H1 (cell line): Measurements from ENCODE around the gene SH3GL1. TPM values are rescaled to one million over a fixed set of nuclear protein-coding genes. Genes with fewer than 3 reads are reported as not detected.

ENCODE experiments used
- CTCF ChIA-PET: fragments of 300-600 bp; sonication (Branson Sonifier 250); formaldehyde crosslinking; loops from one replicate; lab custom pipeline; 2021; ENCODE audit not compliant: partially characterized antibody; lab: Charles Lee
- POLR2A ChIA-PET: fragments of 300-600 bp; sonication (Branson Sonifier 250); formaldehyde crosslinking; loops from one replicate; lab custom pipeline; 2021; ENCODE audit warnings: inconsistent platforms; ENCODE audit not compliant: partially characterized antibody; lab: Charles Lee
- DNase-seq, 2 experiments: peaks; one replicate each; pipeline versions ENCODE4 v3.0.0 to v3.0.0-alpha.2; 2010 to 2022; ENCODE audit warnings: low spot score in 2 of 2, low read depth in 1 of 2, mixed read lengths in 1 of 2
- FAIRE-seq: peaks from 2 replicates; lab custom pipeline; 2011; peaks lifted over from hg19 to GRCh38; lab: Jason Lieb, UNC
- H2AFZ ChIP-seq: 2 replicates; pipeline ENCODE4 v1.8.1; 2012; ENCODE audit warnings: low read length, inconsistent platforms
- H2AK5ac ChIP-seq: 2 replicates; pipeline ENCODE4 v1.6.1; 2013; ENCODE audit warnings: low read depth, low read length
- H2BK120ac ChIP-seq: replicated peaks from 2 replicates; pipeline ENCODE3; 2013; ENCODE audit warnings: low read depth, low read length, inconsistent platforms
- H2BK12ac ChIP-seq: 2 replicates; pipeline ENCODE4 v1.6.1; 2013; ENCODE audit warnings: low read depth, low read length
- H2BK15ac ChIP-seq: 2 replicates; pipeline ENCODE4 v1.6.1; 2013; ENCODE audit warnings: low read length
- H2BK20ac ChIP-seq: 2 replicates; pipeline ENCODE4 v1.6.1; 2013; ENCODE audit warnings: low read length
- H2BK5ac ChIP-seq: 2 replicates; pipeline ENCODE4 v1.6.1; 2013; ENCODE audit warnings: low read depth, low read length
- H3K14ac ChIP-seq: 2 replicates; pipeline ENCODE4 v1.6.1; 2013; ENCODE audit warnings: inconsistent platforms; ENCODE audit not compliant: insufficient read length
- H3K18ac ChIP-seq: 2 replicates; pipeline ENCODE4 v1.6.1; 2013; ENCODE audit warnings: low read length; ENCODE audit errors: extremely low read depth
- H3K23ac ChIP-seq: 2 replicates; pipeline ENCODE4 v1.6.1; 2013; ENCODE audit warnings: inconsistent platforms; ENCODE audit not compliant: insufficient read length
- H3K23me2 ChIP-seq: 2 replicates; pipeline ENCODE4 v1.6.1; 2013; ENCODE audit warnings: low read depth, low read length
- H3K27ac ChIP-seq: 2 replicates; pipeline ENCODE4 v1.6.1; 2011; ENCODE audit warnings: low read depth, low read length, inconsistent platforms
- H3K27me3 ChIP-seq, 4 experiments: replicated peaks in 1 of 4; 1 replicate in 1 of 4; 2 replicates in 3 of 4; pipeline versions ENCODE4 v1.6.1 to v1.8.1; 2011 to 2013; ENCODE audit warnings: low read length in 3 of 4, mild to moderate bottlenecking in 3 of 4, inconsistent platforms in 2 of 4, mixed read lengths in 2 of 4, moderate library complexity in 1 of 4; ENCODE audit not compliant: control insufficient read depth in 3 of 4, insufficient read depth in 3 of 4; ENCODE audit errors: extremely low read depth in 1 of 4
- H3K36me3 ChIP-seq, 4 experiments: 2 replicates each; pipeline versions ENCODE4 v1.6.1 to v1.8.1; 2011 to 2013; ENCODE audit warnings: mild to moderate bottlenecking in 4 of 4, low read length in 3 of 4, moderate library complexity in 2 of 4, control low read depth in 1 of 4, inconsistent platforms in 1 of 4; ENCODE audit not compliant: insufficient read depth in 4 of 4, control insufficient read depth in 2 of 4
- H3K4ac ChIP-seq: replicated peaks from 2 replicates; pipeline ENCODE3; 2013; ENCODE audit warnings: low read length, low read depth, mixed read lengths, inconsistent platforms; ENCODE audit not compliant: insufficient read length
- H3K4me1 ChIP-seq, 4 experiments: replicated peaks in 1 of 4; 1 replicate in 1 of 4; 2 replicates in 3 of 4; pipeline versions ENCODE4 v1.6.1 to v1.8.1; 2011 to 2013; ENCODE audit warnings: low read length in 3 of 4, inconsistent platforms in 2 of 4, mixed read lengths in 1 of 4; ENCODE audit not compliant: insufficient read depth in 4 of 4, control insufficient read depth in 3 of 4
- H3K4me2 ChIP-seq, 2 experiments: 2 replicates each; pipeline versions ENCODE4 v1.6.1 to v1.8.1; 2011 to 2013; ENCODE audit warnings: low read depth in 2 of 2, low read length in 2 of 2, control low read depth in 1 of 2, inconsistent platforms in 1 of 2, mild to moderate bottlenecking in 1 of 2; ENCODE audit not compliant: insufficient read depth in 1 of 2
- H3K4me3 ChIP-seq, 4 experiments: fragments of 200-600, 300-600 bp in 1 of 4; sonication (generic), shearing (Covaris generic), sonication (Bioruptor Twin) in 1 of 4; 2 replicates each; pipeline versions ENCODE4 v1.5.1 to v1.8.1; 2011 to 2016; ENCODE audit warnings: low read length in 4 of 4, low read depth in 3 of 4, control low read depth in 2 of 4, inconsistent platforms in 2 of 4, mild to moderate bottlenecking in 2 of 4, mixed read lengths in 1 of 4, moderate library complexity in 1 of 4; ENCODE audit not compliant: insufficient read depth in 2 of 4; ENCODE audit errors: extremely low read depth in 1 of 4
- H3K56ac ChIP-seq: replicated peaks from 2 replicates; pipeline ENCODE3; 2013; ENCODE audit warnings: low read depth, mild to moderate bottlenecking, mixed read lengths, low read length, inconsistent platforms; ENCODE audit not compliant: insufficient read length
- H3K79me1 ChIP-seq: 2 replicates; pipeline ENCODE4 v1.6.1; 2013; ENCODE audit warnings: low read depth, low read length, control low read depth
- H3K79me2 ChIP-seq, 2 experiments: 2 replicates each; pipeline versions ENCODE4 v1.6.1 to v1.8.1; 2012 to 2013; ENCODE audit warnings: low read length in 2 of 2, mild to moderate bottlenecking in 2 of 2, inconsistent platforms in 1 of 2; ENCODE audit not compliant: insufficient read depth in 2 of 2, control insufficient read depth in 1 of 2
- H3K9ac ChIP-seq, 4 experiments: replicated peaks in 1 of 4; 1 replicate in 1 of 4; 2 replicates in 3 of 4; pipeline versions ENCODE4 v1.6.1 to v1.8.1; 2011 to 2013; ENCODE audit warnings: low read depth in 3 of 4, low read length in 3 of 4, control low read depth in 2 of 4, mild to moderate bottlenecking in 2 of 4, moderate library complexity in 2 of 4, inconsistent platforms in 1 of 4; ENCODE audit errors: extremely low read depth in 1 of 4
- H3K9me3 ChIP-seq, 2 experiments: 2 replicates each; pipeline versions ENCODE4 v1.6.1 to v1.8.1; 2012 to 2013; ENCODE audit warnings: mild to moderate bottlenecking in 2 of 2, moderate library complexity in 2 of 2, control low read depth in 1 of 2, inconsistent platforms in 1 of 2, low read depth in 1 of 2, low read length in 1 of 2, mixed read lengths in 1 of 2; ENCODE audit not compliant: insufficient read depth in 2 of 2
- H4K20me1 ChIP-seq, 2 experiments: replicated peaks in 1 of 2; 2 replicates each; pipeline versions ENCODE3 to v1.8.1; 2011 to 2013; ENCODE audit warnings: inconsistent platforms in 2 of 2, low read length in 2 of 2, mild to moderate bottlenecking in 1 of 2; ENCODE audit not compliant: insufficient read depth in 2 of 2, control insufficient read depth in 1 of 2
- H4K5ac ChIP-seq: 2 replicates; pipeline ENCODE4 v1.6.1; 2013; ENCODE audit warnings: low read length, low read depth, mixed read lengths, inconsistent platforms; ENCODE audit not compliant: insufficient read length
- H4K8ac ChIP-seq: 2 replicates; pipeline ENCODE4 v1.8.0; 2013; ENCODE audit warnings: mild to moderate bottlenecking, moderate library complexity, low read length, inconsistent platforms; ENCODE audit not compliant: insufficient read depth; ENCODE audit errors: extremely low read depth
- H4K91ac ChIP-seq: replicated peaks from 2 replicates; pipeline ENCODE3; 2013; ENCODE audit warnings: low read length, mixed read lengths, inconsistent platforms; ENCODE audit not compliant: insufficient read length
- CHD2 ChIP-seq: IDR thresholded peaks from 2 replicates; pipeline ENCODE4 v1.6.1; 2012; ENCODE audit warnings: low read length, improper control_type of control experiment
- EP300 ChIP-seq, 2 experiments: IDR thresholded peaks; 1 replicate in 1 of 2; 2 replicates in 1 of 2; pipeline ENCODE4 v1.6.1; 2011 to 2012; ENCODE audit warnings: low read depth in 2 of 2, low read length in 2 of 2, mild to moderate bottlenecking in 2 of 2, borderline replicate concordance in 1 of 2, inconsistent platforms in 1 of 2, moderate library complexity in 1 of 2
- SP4 ChIP-seq: IDR thresholded peaks from 2 replicates; pipeline ENCODE4 v1.6.1; 2012; ENCODE audit warnings: low read length, inconsistent platforms
- TAF7 ChIP-seq: optimal IDR thresholded peaks from 2 replicates; pipeline ENCODE3; 2011; ENCODE audit warnings: low read depth, mild to moderate bottlenecking, inconsistent platforms, low read length, moderate library complexity, borderline replicate concordance
- WGBS, 2 experiments: shearing (Covaris generic) in 1 of 2; methylation state at CpG; one replicate each; pipeline versions ENCODE4 v1.1.6 to v1.1.7; 2013 to 2015; ENCODE audit warnings: low lambda C conversion rate in 2 of 2, mixed read lengths in 2 of 2, inconsistent platforms in 1 of 2, low coverage in 1 of 2, missing lambda C conversion rate in 1 of 2; ENCODE audit not compliant: insufficient replicate concordance in 2 of 2, insufficient coverage in 1 of 2, insufficient read length in 1 of 2; ENCODE audit errors: extremely low coverage in 1 of 2, missing lambda C conversion rate in 1 of 2; 5-methylcytosine and 5-hydroxymethylcytosine counted together
- polyA plus RNA-seq, 7 experiments: library from polyadenylated mRNA; depleted of rRNA in 3 of 7; stranded (reverse) in 5 of 7; unstranded in 2 of 7; fragments of >200 nt in 5 of 7; fragments of 200-250 nt in 2 of 7; gene quantifications; 1 replicate in 5 of 7; 2 replicates in 1 of 7; 4 replicates in 1 of 7; pipeline versions ENCODE4 v1.2.1 to v1.2.3, GENCODE V29; 2011 to 2013; ENCODE audit warnings: missing spikeins in 2 of 7, mixed read lengths in 2 of 7
- total RNA-seq: library from RNA; stranded (reverse); fragmentation: NEBNext Ultra II Directional; extraction: Animal tissue kit (Norgen Biotek cat#: 25700); gene quantifications from 2 replicates; pipeline ENCODE4 v1.2.1, GENCODE V29; 2021
- TF ChIP-seq, protein P1 (sequence below): IDR thresholded peaks from 2 replicates; pipeline ENCODE4 v1.6.1; 2011; ENCODE audit warnings: low read length, improper control_type of control experiment

The SH3GL1 gene
- total and polyA plus RNA-seq, 2 of the 8 experiments (the other 6 are each of a cell fraction or from before 2014, with no cell fraction given) = 81.5 to 102 TPM

DNA sequence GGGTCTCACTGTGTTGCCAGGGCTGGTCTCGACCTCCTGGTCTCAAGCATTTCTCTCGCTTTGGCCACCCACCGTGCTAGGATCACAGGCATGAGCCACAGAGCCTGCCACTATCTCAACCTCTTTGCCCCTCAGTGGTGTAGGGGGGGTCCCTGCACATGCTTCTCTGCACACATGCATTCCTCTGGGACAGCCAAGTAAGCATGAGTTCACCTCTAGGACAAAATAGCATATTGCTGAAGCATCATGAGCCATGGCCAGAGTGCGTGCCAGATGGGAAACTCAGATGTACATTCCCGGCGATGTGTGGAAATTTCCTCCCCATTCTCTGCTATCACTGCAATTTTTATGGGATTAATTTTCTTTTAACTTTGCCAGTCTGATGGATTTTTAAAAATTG, 25.2 kb upstream of the SH3GL1 start:
- H2AFZ ChIP-seq = no peak overlapping the region
- no peaks in the 10 kb centered on the region for H3K23me2 ChIP-seq
- H3K79me1 ChIP-seq = peaks cover 2% of the 10 kb centered on the region; the same call in 1 of the 2 replicates
- no peak for FAIRE-seq
- WGBS, 2 experiments = 92% methylated on average over 6 of the region's 6 CpGs; no CpG with 5 or more reads in 1 of the 2 experiments
- no peak overlapping the region for H3K9ac ChIP-seq
- H3K4me3 ChIP-seq = no peak overlapping the region
- peaks cover 0 to 19% of the 10 kb centered on the region in 2 experiments; a peak in 1 of 4 replicates for H3K79me2 ChIP-seq
- H3K36me3 ChIP-seq = peaks cover 37 to 84% (median 64%) of the 10 kb centered on the region in 4 experiments
- H3K56ac ChIP-seq = no peak overlapping the region
- no peak overlapping the region for H3K18ac ChIP-seq
- H2AK5ac ChIP-seq = no peak overlapping the region
- H3K27me3 ChIP-seq = no peaks in the 10 kb centered on the region
- ChIA-PET POLR2A (interaction anchor here (49.6 to 58.1 kb wide), 2 partner anchors 1 to 12 kb away, joined by 1590 read pairs; partner anchors contain the start of genes CHAF1A, SH3GL1 and UBXN6), CTCF (no interaction called here)
- H4K8ac ChIP-seq = no peak overlapping the region
- no peak for DNase-seq
- H2BK5ac ChIP-seq = no peak overlapping the region
- no peaks in the 10 kb centered on the region for H3K4me1 ChIP-seq
- no peak overlapping the region for H3K27ac ChIP-seq
- no peak overlapping the region for H3K4me2 ChIP-seq
- H3K23ac ChIP-seq = no peak overlapping the region
- peaks cover 4 to 10% of the 10 kb centered on the region in 2 experiments for H4K20me1 ChIP-seq
- H2BK15ac ChIP-seq = no peak overlapping the region
- H3K4ac ChIP-seq = no peak overlapping the region
- H3K14ac ChIP-seq = no peak overlapping the region
- no peaks in the 10 kb centered on the region for H3K9me3 ChIP-seq
- TF ChIP-seq, protein P1, sequence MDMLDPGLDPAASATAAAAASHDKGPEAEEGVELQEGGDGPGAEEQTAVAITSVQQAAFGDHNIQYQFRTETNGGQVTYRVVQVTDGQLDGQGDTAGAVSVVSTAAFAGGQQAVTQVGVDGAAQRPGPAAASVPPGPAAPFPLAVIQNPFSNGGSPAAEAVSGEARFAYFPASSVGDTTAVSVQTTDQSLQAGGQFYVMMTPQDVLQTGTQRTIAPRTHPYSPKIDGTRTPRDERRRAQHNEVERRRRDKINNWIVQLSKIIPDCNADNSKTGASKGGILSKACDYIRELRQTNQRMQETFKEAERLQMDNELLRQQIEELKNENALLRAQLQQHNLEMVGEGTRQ = no peak
- no peak for TF ChIP-seq TAF7
- no peak for TF ChIP-seq SP4
- TF ChIP-seq EP300 (IDR thresholded peaks at IDR 0.05; ENCODE audit: borderline replicate concordance in 1 of 2, low read depth in 2 of 2, low read length in 2 of 2) = no peak
- no peak for TF ChIP-seq CHD2
- no peak overlapping the region for H4K91ac ChIP-seq
- H4K5ac ChIP-seq = no peak overlapping the region
- no peak overlapping the region for H2BK12ac ChIP-seq
- no peak overlapping the region for H2BK120ac ChIP-seq
- H2BK20ac ChIP-seq = no peak overlapping the region
